ENCODE results near the gene KSR2.
"Not testable (repeated sequence)": the region's sequence is repeated elsewhere in the genome, so short reads cannot be mapped to it uniquely, and the experiment has no call there.

Gene KSR2

GRCh38 chr12:117919479-117919878 is 49.3 kb downstream of the KSR2 start:
- H3K4me3 Mint-ChIP-seq, result no peak overlapping the region
- H3K27me3 Mint-ChIP-seq, result peaks cover 29% of the 10 kb centered on the region
- DNase-seq, result no peak
- no peaks in the 10 kb centered on the region for H3K9me3 Mint-ChIP-seq
- H3K4me1 Mint-ChIP-seq, result no peaks in the 10 kb centered on the region
- no peak overlapping the region for H3K27ac Mint-ChIP-seq
- ATAC-seq, result no peak

GRCh38 chr12:117914686-117915085 is 54.1 kb downstream of the KSR2 start:
- Mint-ChIP-seq H3K27ac (no peak overlapping the region), H3K4me1 (no peaks in the 10 kb centered on the region), H3K9me3 (peaks cover 11 to 26% of the 10 kb centered on the region in 2 donors), H3K4me3 (no peak overlapping the region), H3K27me3 (peaks cover 22% of the 10 kb centered on the region)
- no peak for DNase-seq
- ATAC-seq, result no peak

- no peak for DNase-seq
- no peaks in the 10 kb centered on the region for H3K4me1 Mint-ChIP-seq
- ATAC-seq, result no peak
- no peak overlapping the region for H3K4me3 Mint-ChIP-seq
- no peak overlapping the region for H3K27ac Mint-ChIP-seq
- H3K9me3 Mint-ChIP-seq, result peaks cover 11 to 26% of the 10 kb centered on the region in 2 donors
- peaks cover 16% of the 10 kb centered on the region for H3K27me3 Mint-ChIP-seq
These were observed 56.0 kb downstream of the KSR2 start for GRCh38 chr12:117912756-117913155.

GRCh38 chr12:117908411-117908810 is 60.4 kb downstream of the KSR2 start:
- ATAC-seq (no peak), DNase-seq (no peak)
- Mint-ChIP-seq H3K4me1 (no peaks in the 10 kb centered on the region), H3K9me3 (peaks cover 11 to 19% of the 10 kb centered on the region in 2 donors), H3K27ac (no peak overlapping the region), H3K27me3 (peaks cover 9% of the 10 kb centered on the region), H3K4me3 (no peak overlapping the region)

GRCh38 chr12:117907108-117907689 is 61.6 kb downstream of the KSR2 start:
- ATAC-seq (no peak), DNase-seq (no peak)
- no peaks in the 10 kb centered on the region for H3K27me3 Mint-ChIP-seq
- H3K9me3 Mint-ChIP-seq, result peaks cover 11 to 14% of the 10 kb centered on the region in 2 donors
- no peaks in the 10 kb centered on the region for H3K4me1 Mint-ChIP-seq
- H3K4me3 Mint-ChIP-seq, result no peak overlapping the region
- no peak overlapping the region for H3K27ac Mint-ChIP-seq

- DNase-seq (no peak), ATAC-seq (no peak)
- Mint-ChIP-seq H3K4me1 (no peaks in the 10 kb centered on the region), H3K9me3 (no peaks in the 10 kb centered on the region), H3K27me3 (no peaks in the 10 kb centered on the region), H3K4me3 (no peak overlapping the region), H3K27ac (no peak overlapping the region)
These were observed 64.7 kb downstream of the KSR2 start for GRCh38 chr12:117904051-117904450.

- DNase-seq, result no peak
- Mint-ChIP-seq H3K27me3 (no peaks in the 10 kb centered on the region), H3K27ac (no peak overlapping the region), H3K4me3 (no peak overlapping the region), H3K9me3 (no peaks in the 10 kb centered on the region), H3K4me1 (no peaks in the 10 kb centered on the region)
- ATAC-seq, result no peak
These were observed 65.5 kb downstream of the KSR2 start for GRCh38 chr12:117903110-117903840.

GRCh38 chr12:117901631-117902030 is 67.2 kb downstream of the KSR2 start:
- Mint-ChIP-seq H3K27me3 (no peaks in the 10 kb centered on the region), H3K4me1 (no peaks in the 10 kb centered on the region), H3K4me3 (no peak overlapping the region), H3K27ac (no peak overlapping the region), H3K9me3 (no peaks in the 10 kb centered on the region)
- ATAC-seq (no peak), DNase-seq (no peak)

GRCh38 chr12:117900561-117900960 is 68.2 kb downstream of the KSR2 start:
- ATAC-seq (no peak), DNase-seq (no peak)
- no peaks in the 10 kb centered on the region for H3K4me1 Mint-ChIP-seq
- no peak overlapping the region for H3K4me3 Mint-ChIP-seq
- no peaks in the 10 kb centered on the region for H3K27me3 Mint-ChIP-seq
- no peaks in the 10 kb centered on the region for H3K9me3 Mint-ChIP-seq
- H3K27ac Mint-ChIP-seq, result no peak overlapping the region

- H3K9me3 Mint-ChIP-seq, result no peaks in the 10 kb centered on the region
- no peak for DNase-seq
- ATAC-seq, result no peak
- no peak overlapping the region for H3K4me3 Mint-ChIP-seq
- no peaks in the 10 kb centered on the region for H3K4me1 Mint-ChIP-seq
- H3K27ac Mint-ChIP-seq, result no peak overlapping the region
- no peaks in the 10 kb centered on the region for H3K27me3 Mint-ChIP-seq
These were observed 71.2 kb downstream of the KSR2 start for GRCh38 chr12:117897372-117898161.

- H3K27me3 Mint-ChIP-seq, result no peaks in the 10 kb centered on the region
- ATAC-seq (no peak), DNase-seq (no peak)
- no peaks in the 10 kb centered on the region for H3K9me3 Mint-ChIP-seq
- no peak overlapping the region for H3K4me3 Mint-ChIP-seq
- no peaks in the 10 kb centered on the region for H3K4me1 Mint-ChIP-seq
- no peak overlapping the region for H3K27ac Mint-ChIP-seq
These were observed 72.8 kb downstream of the KSR2 start for GRCh38 chr12:117896009-117896408.

GRCh38 chr12:117892441-117892840 is 76.3 kb downstream of the KSR2 start:
- H3K27ac Mint-ChIP-seq, result no peak overlapping the region
- ATAC-seq (no peak), DNase-seq (no peak)
- H3K9me3 Mint-ChIP-seq, result no peaks in the 10 kb centered on the region
- no peak overlapping the region for H3K4me3 Mint-ChIP-seq
- no peaks in the 10 kb centered on the region for H3K4me1 Mint-ChIP-seq
- peaks cover 16% of the 10 kb centered on the region for H3K27me3 Mint-ChIP-seq

- H3K27ac Mint-ChIP-seq, H3K4me1 Mint-ChIP-seq, ATAC-seq: not testable (repeated sequence)
These were observed 77.5 kb downstream of the KSR2 start for GRCh38 chr12:117891265-117891664.

GRCh38 chr12:117890644-117891043 is 78.1 kb downstream of the KSR2 start:
- Mint-ChIP-seq H3K4me1 (no peaks in the 10 kb centered on the region), H3K4me3 (no peak overlapping the region), H3K27me3 (peaks cover 16% of the 10 kb centered on the region), H3K27ac (no peak overlapping the region), H3K9me3 (no peaks in the 10 kb centered on the region)
- ATAC-seq (no peak), DNase-seq (no peak)

More at GRCh38 chr12:117891265-117891664, 77.5 kb downstream of the KSR2 start:
- not testable (repeated sequence) for H3K4me3 Mint-ChIP-seq, H3K9me3 Mint-ChIP-seq, DNase-seq
- peaks cover 16% of the 10 kb centered on the region for H3K27me3 Mint-ChIP-seq

GRCh38 chr12:117890137-117890536 is 78.7 kb downstream of the KSR2 start:
- Mint-ChIP-seq H3K4me3 (no peak overlapping the region), H3K27ac (no peak overlapping the region), H3K27me3 (peaks cover 16% of the 10 kb centered on the region), H3K4me1 (no peaks in the 10 kb centered on the region), H3K9me3 (no peaks in the 10 kb centered on the region)
- no peak for DNase-seq
- no peak for ATAC-seq

- Mint-ChIP-seq H3K27me3 (peaks cover 20% of the 10 kb centered on the region), H3K4me3 (no peak overlapping the region), H3K4me1 (no peaks in the 10 kb centered on the region), H3K9me3 (no peaks in the 10 kb centered on the region), H3K27ac (no peak overlapping the region)
- no peak for ATAC-seq
- no peak for DNase-seq
These were observed 79.7 kb downstream of the KSR2 start for GRCh38 chr12:117889098-117889497.

Data from stimulated activated naive CD8-positive, alpha-beta T cell treated with anti-CD3 and anti-CD28 coated beads, Interleukin-15, amount 100 ng/mL, for 72 hours (primary cell).